GM19099 (cell line): ENCODE results near the gene PSME3IP1.

Source experiments
- POLR2A ChIP-seq: IDR thresholded peaks from 3 replicates; pipeline ENCODE4 v1.6.1; 2011; ENCODE audit warnings: low read depth; ENCODE audit not compliant: insufficient read length; ENCODE audit errors: extremely low read depth

PSME3IP1 gene

DNA sequence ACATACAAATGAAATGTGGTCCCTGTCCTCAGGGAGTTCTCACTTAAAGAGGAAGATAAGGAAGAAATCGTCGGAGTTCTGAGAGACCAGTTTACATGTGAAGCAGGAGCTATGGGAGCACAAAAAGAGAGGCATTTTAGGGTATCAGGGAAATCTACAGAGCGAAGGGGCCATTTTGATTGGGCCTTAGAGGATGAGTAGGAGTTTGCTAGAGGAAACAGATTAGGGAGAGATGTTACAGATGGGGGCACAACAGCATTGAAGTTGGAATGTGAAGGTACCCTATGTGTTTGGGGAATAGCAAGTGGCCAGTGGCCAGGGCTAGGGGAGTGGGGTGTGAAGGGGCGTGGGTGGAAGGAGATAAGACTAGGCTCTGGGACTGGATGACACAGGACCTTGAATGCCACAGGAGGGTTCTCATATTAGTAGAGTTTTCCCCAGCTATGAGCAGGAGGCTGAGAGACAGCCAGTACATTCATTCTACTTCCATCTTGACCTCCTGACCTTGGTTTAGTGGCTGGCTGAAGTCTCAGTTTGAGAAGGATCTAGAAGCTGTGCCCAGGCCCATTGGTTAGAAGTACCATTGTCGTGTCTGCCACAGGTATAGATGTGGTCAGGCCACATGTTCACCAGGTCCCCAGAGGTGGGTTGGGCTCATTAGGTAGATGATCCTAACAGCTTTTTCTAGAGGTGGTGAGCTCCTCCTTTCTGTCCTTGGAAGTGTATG lies 58.6 kb downstream of the PSME3IP1 start:
- TF ChIP-seq POLR2A: no peak

DNA sequence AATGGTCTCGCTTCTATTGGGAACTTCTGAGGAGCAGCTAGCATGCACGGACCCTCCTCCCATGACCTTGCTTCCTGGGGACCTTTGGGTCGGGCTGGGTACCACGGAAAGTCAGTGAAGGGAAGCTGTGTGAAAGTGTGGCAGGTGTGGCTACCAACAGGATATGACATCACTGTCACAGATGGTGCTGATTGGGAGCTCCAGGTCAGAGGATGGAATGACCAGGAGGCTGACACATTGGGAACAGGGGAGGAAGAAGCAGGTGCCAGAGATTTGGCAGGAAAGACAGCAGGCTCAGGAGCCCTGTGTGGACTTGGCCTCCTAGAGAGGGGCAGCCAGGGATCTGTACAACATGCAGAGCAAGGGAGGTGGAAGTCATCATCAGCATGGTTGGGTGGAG lies 59.4 kb downstream of the PSME3IP1 start:
- TF ChIP-seq POLR2A: no peak

DNA sequence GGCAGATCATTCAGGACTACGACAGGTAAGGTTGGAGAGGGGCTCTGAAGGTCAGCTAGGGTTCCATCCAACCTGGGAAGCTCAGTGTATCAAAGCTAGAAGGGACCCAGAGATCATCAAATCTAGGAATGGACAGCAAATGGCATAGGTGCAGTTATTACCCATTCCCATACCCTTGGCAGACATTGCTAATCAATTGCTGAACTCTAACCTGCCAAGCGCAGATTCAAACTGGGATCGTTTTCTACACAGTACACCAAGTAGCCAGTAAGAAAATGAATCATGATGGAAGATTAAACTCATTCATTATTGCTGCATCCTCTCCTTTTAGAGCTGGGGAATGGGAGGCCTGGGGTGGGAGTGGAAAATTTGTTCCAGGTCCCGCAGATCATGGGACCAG lies 59.9 kb downstream of the PSME3IP1 start:
- no peak for TF ChIP-seq POLR2A

DNA sequence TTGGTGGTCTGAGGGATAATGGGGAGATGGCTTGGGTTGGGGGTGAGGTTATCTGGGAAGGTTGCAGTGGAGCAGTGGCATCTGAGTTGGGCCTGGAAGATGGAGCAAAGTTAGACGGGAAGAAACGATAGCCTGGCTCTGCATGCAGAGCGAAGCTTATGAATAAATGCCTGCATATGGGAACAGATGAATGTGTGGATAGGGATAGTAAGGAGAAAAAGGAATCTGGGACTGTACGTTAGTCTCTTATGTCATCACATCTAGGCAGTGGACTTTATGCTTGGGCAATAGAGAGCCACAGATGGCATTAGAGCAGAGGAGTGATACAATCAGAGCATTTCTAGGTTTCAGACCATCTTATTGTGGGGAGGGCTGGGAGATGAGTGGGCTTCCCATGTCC lies 60.5 kb downstream of the PSME3IP1 start:
- TF ChIP-seq POLR2A: no peak

DNA sequence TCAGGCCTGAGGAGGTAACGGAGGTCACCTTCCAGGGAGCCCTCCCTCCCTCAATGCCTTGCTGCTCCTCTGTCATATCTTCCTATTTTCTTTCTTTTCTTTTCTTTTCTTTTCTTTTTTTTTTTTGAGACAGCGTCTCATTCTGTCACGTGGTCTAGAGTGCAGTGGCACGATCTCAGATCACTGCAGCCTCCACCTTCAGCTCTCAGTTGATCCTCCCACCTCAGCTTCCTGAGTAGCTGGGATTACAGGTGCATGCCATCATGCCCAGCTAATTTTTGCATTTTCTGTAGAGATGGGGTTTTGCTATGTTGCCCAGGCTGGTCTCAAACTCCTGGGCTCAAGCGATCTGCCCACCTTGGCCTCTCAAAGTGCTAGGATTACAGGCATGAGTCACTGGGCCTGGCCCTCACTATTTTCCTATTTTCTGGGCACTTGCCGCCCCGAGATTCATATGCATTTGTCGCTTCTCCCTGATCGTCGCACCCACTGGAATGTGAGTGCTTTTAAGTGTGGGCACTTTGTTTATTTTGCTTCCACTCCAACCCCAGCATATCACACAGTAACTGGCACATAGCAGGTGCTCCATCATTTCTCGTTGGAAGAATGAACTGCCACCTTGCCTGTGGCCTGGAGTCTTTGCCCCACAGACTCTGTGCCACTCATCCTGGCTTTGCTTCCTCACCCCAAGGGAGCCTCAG lies 61.7 kb downstream of the PSME3IP1 start:
- TF ChIP-seq POLR2A: no peak

DNA sequence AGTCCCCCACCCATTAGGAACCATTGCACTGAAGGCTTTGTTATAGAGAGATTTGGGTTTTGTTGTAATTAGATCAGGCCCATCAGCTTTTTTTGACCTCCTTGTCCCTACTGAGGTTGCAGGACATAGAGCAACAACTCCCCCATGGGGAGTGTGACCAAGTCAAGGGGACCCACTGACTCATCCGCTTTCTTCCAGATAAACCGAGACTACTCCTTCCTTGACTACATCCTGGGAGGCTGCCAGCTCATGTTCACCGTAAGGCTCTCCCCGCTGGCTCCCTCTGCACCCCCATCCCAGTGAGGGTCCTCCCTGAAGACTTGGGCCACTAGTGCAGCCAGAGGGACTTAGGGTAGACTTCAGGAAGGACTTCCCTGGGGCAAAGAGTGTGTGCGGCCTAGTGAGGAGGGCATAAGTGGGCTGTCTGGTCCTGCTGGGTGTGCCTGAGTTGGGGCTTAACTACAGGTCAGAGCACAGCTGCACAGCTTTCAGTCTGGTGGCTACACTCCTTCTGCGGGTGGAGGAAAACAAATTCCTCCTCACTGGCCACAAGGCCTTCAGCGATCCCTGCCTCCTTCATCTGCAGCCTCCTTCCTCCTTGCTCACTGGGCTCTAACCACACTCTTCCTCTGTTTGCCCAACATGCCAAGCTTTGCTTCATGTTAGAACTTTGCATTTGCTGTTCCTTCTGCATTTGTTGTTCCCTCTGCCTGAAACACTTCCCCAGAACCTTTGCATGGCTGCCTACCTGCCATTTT lies 62.4 kb downstream of the PSME3IP1 start:
- TF ChIP-seq POLR2A: no peak

DNA sequence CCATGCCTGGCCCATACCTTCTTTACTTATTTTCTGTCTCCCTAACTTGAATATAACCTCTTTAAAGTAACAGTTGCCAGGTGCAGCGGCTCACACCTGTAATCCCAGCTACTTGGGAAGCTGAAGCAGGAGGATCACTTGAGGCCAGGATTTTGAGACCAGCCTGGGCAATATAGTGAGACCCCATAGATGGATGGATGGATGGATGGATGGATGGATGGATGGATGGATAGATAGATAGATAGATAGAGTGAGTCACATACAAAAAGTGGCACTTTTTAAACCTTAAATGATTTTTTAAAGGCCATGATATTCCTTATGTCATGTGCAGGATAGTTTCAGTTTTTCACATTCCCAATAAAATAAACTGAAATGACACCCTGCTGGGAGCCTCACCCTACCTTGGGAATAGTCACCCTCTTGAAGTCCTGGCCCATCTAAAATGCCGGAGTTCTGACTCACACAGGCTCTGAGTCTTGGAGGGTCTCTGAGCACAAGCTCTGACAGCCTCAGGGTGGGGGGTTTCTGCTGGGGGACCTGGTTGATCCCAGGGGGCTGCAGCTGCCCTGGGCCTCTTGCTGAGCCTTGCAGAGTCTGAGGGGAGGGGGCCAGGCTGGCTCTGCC lies 67.3 kb downstream of the PSME3IP1 start:
- no peak for TF ChIP-seq POLR2A

DNA sequence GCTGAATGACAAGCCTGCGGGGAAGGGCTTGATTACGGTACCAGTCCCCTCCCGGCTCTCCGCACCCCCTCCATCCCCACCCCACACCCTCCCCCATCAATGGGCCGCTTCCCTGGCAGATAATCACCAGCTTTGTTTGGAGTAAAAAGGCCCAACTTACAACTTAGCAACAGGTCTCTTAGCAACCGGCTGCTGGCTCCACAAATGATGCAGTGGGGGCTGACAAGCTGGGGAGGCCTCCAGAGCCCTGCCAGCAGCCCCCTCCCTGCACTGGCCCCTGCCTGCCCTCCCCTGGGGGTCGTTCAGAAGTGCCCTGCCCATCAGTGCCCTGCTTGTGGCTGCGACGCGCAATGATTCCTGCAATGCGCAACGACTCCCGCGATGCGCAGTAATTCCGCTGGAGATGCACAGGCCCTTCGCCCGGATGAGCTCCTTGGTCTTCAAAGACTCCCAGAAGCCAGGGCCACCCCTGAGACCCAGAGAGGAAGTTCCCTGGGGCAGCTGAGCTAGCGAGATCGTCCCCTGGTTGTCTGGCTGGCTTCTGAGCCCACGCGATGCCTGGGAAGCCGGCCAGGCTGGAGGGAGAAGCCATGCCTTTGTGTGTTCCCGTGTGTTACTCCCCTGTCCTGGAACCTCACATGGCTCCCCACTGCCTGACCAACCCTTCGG lies 70.2 kb downstream of the PSME3IP1 start:
- no peak for TF ChIP-seq POLR2A

DNA sequence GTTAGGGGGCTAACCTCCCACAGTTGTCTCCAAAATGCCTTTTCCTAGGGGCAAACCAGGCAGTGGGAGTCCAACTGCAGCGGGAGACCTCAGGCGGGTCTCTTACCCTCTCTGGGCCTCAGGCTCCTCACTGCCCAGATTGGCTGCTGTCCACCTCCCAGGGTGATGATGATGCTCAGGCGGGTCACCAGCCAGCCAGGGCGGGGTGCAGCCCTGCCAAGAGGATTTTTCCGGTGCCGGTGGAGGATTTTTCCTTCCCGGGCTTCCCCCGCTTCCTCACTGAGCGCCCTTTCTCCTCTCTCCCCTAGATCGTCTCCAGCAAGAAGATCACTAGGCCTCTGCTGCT lies 70.7 kb downstream of the PSME3IP1 start:
- TF ChIP-seq POLR2A: no peak

DNA sequence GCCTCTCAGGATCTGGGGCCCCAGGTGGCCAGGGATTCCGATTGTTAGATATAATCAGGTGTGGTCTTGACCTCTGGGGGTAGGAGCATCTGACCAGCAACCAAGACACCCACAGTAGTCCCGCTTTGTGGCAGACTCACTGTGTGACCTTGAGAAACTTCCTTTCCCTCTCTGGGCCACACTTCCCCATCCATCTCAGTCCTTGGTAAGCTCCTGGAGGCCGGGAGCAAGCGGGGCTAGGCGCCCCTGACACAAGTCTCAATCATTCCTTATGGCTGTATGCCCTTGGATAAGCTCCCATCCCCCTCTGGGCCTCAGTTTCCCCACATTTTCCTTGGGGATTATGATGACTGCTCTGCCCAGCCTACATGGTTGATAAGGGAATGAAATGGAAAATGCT lies 72.2 kb downstream of the PSME3IP1 start:
- no peak for TF ChIP-seq POLR2A

DNA sequence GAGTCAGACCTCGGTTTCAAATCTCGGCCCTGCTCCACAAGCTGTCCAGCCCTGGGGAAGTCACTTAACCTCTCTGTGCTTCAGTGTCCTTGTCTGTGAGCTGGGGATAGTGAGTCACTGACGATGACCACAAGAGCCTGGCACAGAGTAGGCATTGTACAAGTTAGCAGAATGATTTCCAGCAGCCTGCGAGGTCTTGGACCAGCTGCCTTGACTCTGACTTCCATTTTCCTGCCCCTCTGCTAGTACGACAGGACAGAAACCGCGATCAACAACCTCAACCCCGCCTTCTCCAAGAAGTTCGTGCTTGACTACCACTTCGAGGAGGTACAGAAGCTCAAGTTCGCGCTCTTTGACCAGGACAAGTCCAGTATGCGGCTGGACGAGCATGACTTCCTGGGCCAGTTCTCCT lies 72.8 kb downstream of the PSME3IP1 start:
- TF ChIP-seq POLR2A: no peak

DNA sequence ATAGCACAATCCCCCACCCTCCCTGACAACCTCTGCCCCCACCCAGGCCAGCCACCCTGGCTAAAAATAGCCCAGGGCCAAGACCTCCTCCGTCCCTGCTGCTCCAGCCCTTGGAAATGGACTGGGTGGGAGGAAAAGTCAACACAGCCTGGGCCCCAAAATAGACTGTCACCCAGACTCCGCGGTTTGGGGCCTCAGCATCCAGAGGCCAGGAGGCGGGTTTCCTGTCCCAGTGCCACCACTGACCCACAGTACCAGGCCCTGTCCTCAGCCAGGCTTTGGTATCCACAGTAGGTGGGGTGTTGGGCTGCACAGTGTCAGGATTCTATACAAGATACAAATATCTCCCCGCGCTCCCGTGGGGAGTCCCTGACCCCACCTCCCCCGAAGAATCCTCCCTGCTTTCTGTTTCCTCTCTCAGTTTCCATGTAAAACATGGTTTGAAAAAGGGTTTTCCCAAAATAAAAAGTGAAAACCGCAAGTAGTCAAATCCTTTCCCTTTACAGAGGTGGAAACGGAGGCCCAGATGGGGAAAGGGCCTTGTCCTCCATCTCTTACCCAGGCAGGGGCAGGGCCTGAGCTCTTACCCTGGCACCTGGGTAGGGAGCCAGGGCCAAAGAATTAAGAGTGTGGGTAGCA lies 73.3 kb downstream of the PSME3IP1 start:
- TF ChIP-seq POLR2A: no peak

DNA sequence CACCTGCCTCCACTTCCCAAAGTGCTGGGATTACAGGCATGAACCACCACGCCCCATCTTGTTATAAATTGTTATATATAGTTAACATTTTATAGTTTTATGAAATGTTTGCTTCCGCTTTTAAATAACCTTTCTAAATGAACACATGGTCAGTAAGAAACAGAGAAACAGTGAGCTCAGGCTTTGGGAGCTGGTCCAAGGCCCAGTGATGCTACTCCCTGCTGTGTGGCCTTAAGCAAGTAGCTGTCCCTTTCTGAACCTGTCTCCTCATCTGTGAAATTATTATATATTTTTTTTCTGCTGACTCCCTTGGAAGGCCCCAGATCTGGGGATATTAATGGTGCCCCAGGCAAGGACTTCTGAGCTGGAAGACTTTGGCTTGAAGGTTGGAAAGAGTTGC lies 74.4 kb downstream of the PSME3IP1 start:
- TF ChIP-seq POLR2A: no peak

DNA sequence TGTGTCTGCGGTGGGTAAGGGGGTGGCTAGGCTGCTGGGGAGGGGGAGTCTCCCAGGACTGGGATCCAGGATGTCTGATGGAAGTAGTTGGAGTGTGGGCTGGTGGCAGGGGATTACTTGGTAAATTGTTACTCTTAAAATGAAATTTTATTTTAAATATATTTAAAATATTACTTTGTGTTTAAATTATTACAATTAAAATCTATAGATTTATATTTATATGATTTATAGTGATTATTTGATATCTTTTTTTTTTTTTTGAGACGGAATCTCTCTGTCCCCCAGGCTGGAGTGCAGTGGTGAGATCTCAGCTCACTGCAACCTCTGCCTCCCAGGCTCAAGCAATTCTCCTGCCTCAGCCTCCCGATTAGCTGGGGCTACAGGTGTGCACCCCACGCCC lies 74.9 kb downstream of the PSME3IP1 start:
- TF ChIP-seq POLR2A: no peak
